HUDEP-2 (cell line): Measurements from ENCODE around the gene NFATC2.
"Not testable (repeated sequence)": the region's sequence is repeated elsewhere in the genome, so short reads cannot be mapped to it uniquely, and the experiment has no call there.

Experiments
- DNase-seq, 76 experiments: peaks; one replicate each; lab custom pipeline; 2025; ENCODE audit not compliant: unreplicated experiment in 76 of 76; lab: John Stamatoyannopoulos, UW

Gene NFATC2

DNA sequence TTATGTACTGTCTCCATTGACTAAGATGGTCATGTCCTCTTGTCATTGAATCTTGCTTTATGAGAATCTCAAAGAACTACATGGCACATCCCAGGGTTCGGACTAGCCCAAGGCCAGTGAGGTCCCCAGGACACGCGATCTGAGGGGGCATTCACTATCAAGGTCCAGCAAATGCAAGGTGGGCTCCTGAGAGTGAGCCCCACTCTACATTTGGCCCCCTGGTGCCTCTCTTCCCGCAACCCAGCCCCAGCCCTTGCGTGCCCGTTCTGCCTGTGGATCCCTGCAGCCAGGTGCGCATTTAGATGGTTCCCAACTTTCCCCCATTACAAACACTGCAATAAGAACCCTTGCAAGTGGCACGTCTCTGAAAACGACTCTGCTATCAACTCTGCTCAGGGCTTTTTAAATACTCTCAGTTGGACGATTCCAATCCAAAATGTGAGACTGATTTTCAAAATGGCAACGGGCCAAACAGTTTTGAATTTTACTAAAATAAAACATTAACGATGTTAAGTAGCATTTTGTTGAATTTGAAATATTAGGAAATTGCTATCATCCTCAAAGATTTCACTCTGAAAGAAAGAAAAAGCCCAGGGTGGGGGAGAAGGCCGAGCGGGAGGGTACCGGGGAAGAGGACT is 59.6 kb downstream of the NFATC2 start:
- DNase-seq: no peak

DNA sequence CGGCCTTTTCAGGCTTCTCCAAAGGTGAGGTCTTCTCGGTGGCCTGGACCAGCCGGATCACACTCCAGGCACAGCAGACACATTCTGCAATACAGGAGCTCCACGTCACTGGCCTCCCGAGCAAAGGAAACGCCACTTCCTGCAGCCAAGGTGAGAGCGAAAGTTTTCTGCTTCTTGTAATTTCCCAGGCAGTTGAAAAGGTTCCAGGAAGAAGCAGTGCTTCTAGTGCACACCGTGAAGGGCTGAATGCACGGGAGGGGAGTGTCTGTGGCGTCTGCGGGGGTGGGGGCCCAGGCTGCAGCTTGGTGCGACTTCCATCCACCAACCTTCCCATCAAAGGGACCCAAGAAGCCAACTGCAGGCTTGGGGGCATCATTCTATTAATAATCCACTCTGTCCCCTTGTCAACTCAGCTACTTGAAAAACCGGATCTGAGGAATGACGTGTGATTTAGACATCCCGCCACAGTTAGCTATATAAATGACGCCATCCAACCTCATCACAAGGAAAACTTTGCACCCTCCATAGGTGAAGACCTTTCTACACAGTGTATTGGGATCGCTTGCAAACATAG is 61.1 kb downstream of the NFATC2 start:
- no peak for DNase-seq

DNA sequence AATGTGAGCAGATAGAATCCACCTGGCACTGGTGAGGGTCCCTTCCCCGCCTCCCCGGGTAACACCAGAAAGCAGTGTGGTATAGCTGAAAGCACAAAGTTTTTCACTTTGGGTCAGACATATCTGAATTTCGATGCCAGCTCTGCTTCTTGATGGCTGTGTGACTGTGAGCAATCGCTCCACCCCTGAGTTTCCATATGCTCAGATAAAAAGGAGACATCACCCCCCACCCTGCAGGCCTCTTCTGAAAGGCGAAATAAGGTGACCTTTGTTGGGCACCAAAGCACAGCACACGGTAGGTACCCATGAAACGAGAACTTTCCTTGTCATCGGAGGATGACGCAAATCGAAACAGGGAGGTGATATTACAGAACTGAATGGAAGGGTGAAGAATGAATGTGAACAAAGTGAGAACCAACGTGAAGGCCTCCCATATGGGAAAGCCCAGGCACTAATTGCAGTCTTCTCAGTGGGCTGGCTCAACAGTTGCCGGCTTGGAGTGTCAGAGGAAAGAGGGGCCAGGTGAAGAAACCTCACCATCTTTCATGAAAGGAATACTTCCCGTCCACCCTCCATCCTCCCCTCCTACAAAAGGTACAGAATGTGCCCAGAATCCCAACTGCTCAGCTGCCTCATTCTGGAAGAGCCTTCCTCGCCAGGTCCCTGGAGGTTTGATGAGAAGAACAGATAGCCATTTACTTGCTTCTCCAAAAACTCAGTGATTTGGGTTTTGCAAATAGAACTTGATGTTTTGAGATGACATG is 61.8 kb downstream of the NFATC2 start:
- peak in 9 of 76 experiments; percentile 12 to 29 (median 17) for DNase-seq

DNA sequence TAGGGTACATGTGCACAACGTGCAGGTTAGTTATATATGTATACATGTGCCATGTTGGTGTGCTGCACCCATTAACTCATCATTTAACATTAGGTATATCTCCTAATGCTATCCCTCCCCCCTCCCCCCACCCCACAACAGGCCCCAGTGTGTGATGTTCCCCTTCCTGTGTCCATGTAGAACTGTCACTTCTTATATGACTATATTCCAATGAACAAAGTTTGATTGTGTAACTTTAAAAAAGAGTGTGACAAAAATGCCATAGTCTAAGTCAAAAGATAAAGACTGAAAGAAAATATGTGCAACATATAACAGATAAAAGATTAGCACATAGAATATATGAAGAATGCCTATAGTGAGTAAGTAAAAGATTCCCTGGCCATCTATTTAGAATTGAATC is 66.4 kb downstream of the NFATC2 start:
- DNase-seq: not testable (repeated sequence)

- no peak for DNase-seq
Observed at GRCh38 chr20:51473771-51474170, 68.7 kb downstream of the NFATC2 start.

DNA sequence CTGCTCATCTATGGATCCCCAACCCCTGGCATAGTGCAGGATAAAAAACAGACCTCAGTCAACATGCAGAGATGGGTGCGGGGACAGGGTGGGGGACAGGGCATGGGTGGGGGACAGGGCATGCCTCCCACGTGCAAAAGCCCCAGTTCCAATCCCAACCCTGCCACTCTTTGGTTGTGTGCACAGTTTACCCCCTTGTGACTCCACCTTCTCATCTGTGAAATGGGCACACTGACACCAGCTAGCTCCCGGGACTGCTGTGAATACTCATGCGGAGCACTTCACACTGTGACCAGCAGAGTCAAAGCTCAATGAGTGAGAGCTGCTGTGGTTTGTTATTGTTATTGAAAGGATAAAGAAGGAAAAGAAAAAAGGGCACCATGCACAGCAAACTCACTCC is 69.3 kb downstream of the NFATC2 start:
- no peak for DNase-seq

GRCh38 chr20:51470907-51471411 is 71.6 kb downstream of the NFATC2 start:
- DNase-seq: no peak

DNA sequence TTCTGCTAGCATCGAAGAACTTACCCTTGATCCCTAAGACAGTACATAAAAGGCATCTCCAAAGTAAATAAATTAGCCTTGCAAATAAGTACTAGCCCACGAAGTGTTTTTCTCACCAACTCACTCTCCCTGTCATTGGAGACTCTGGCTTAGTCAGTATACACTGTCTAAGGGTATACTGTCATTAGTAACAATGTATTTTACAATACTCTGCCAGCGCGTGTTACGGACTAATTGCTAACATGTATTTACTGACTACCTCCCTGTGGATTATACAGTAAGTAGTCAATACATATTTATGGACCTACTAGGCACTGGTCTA is 72.1 kb downstream of the NFATC2 start:
- no peak for DNase-seq

DNA sequence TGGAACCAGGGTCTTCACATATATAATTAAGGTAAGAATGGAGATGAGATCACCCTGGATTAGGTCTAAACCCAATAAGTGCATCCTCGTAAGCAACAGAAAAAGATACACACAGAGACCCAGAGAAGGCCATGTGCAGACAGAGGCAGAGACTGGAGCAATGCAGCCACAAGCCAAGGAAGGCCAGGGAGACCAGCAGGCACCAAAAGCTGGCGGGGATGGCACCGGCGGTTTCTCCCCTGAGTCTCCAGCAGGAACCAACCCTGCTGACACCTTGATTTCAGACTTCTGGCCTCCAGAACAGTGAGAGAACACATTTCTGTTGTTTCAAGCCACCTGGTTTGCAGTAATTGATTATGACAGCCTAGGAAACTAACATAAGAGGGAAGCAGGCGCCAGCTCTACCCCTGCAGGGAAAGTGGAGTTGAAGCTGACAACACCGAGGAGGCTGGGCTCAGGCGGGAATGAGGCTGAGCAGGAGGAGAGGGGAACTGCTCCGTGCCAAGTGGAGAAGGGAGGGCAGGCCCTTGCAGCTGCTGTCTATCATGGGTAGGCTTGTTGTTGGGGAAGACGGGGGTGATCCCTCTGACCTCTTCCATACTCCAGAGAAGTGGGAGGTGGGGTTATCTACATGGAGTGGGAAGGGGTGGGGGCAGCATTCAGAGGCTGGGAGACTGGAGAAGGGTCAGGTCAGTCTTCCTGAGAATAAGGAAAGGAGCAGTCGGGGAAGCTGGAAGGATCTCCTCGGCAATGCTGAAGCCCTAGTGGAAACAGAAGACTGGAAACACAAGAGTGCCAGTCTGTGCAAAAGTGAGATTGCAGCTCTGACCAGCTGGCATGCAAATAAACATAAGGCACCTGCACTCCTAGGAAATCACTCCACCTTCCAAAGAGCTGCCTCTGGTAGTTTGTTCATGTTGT is 72.7 kb downstream of the NFATC2 start:
- DNase-seq: no peak

DNA sequence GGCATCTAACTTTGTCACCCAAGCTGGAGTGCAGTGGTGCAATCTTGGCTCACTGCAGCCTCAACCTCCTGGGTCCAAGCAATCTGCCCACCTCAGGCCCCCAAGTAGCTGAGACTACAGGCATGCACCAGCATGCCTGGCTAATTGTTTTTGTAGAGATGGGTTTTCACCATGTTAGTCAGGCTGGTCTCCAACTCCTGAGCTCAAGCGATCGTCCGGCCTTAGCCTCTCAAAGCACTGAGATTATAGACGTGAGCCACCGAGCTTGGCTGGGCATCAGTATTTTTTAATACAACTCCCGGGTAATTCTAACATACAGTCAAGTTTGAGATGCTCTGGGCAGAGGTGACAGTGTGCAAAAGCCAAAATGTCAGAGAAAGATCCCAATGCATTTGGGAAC is 73.5 kb downstream of the NFATC2 start:
- DNase-seq: no peak

DNA sequence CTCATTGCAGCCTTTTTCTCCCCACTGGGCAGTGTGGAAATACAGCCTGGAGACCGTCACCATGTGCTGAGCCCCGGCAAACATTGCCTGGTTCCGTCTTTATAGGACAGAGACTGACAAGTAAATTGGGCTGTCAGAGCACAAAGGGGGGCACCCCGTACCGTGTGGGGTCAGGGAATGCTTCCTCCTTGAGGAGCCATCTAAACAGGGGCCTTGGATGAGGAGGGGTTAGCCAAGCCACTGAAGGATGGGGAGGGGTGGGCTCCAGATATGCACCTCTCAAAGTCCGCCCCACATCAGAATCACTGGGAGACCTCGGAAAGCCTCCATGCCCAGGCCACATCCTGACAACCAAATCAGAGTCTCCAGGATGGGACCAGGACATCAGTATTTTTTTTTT is 73.9 kb downstream of the NFATC2 start:
- no peak for DNase-seq

- DNase-seq: no peak
Observed at GRCh38 chr20:51467956-51468626, 74.4 kb downstream of the NFATC2 start.

DNA sequence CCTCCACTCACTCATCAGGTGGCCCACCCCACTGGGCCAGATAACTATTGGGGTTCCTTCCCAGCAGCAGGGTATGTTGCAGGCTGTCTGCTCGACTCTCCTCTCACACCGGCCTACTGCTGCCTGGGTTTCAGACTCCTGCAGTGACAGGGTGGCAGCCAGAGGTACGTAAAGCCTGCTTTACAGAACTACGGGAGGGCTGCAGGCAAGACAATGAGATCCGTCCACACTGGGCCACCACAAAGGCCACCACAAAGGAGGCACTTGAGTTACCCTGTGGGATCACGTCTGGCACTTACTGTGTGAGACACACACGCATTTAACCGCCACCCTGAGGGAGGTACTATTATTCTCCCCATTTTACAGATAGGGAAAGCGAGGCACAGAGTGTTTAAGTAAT is 78.5 kb downstream of the NFATC2 start:
- DNase-seq: no peak

- DNase-seq: no peak
Observed at GRCh38 chr20:51463560-51463959, 79.0 kb downstream of the NFATC2 start.

DNA sequence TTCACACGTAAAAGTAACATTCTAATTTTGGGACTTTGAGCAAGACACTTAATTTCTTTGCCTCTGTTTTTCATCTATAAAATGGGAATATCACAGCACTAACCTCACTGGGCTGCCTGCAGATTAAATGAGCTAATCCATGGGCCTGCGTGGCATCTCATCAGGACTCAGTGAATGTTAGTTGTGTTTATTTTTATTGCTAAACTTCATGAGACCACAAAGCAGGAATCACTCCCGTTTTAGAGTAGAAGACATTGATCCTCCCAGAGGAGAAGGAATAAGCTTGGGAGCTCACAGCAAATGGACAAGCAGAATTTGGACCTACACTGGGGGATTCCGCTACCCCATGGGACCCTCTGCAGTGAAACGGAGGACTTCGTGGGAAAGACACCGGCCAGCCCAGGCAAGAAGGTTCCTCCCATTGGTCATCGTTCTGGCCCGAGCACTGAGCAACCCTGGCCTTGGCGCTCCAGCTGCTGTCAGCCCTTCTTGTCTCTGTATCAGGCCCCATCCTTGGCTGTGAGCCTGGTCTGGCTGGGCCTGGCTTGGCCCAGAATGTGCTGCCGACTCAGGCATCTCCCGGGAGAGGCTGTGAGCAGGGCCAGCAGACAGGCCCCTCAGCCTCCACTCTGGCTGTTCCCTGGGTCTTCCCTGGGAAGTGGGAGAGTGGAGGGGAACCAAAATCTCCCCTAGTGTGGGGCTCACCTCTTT is 79.8 kb downstream of the NFATC2 start:
- peak in 35 of 76 experiments; percentile 2 to 60 (median 29) for DNase-seq

- DNase-seq: not testable (repeated sequence)
Observed at GRCh38 chr20:51461846-51462245, 80.7 kb downstream of the NFATC2 start.

- no peak for DNase-seq
Observed at GRCh38 chr20:51461306-51461705, 81.2 kb downstream of the NFATC2 start.

GRCh38 chr20:51460569-51461265 is 81.8 kb downstream of the NFATC2 start:
- DNase-seq: no peak

DNA sequence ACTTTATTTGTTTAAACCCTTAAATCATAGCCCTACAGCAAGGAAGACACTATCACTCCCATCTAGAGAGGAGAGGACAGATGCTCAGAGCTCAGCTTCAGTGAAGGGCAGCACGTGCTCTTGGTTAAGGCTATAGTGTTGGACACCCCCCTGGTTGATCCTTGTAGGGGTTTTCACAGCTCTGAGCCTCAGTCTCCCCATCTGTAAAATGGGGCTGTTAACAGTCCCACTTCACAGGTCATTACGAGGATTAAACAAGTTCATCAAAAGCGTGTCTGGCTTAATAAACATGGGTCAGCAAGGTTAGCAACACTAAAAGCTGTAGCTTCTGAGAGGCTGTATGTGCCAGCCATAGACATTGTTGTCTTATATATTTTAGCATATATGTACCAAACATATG is 82.4 kb downstream of the NFATC2 start:
- DNase-seq: no peak
